K562 (cell line): ENCODE measurements around the gene BAD. TPM values are rescaled to one million over a fixed set of nuclear protein-coding genes. Genes with fewer than 3 reads are reported as not detected.

Experiments used
- ATAC-seq: fragments of 200-7000 bp; cut with Tn5 transposase; 3 replicates; pipeline ENCODE4 v1.9.1; 2020; ENCODE audit warnings: moderate library complexity
- BruUV-seq: library from RNA; stranded (reverse); fragments of 400-500 nt; replicated peaks from 2 replicates; lab custom pipeline; 2021; lab: Mats Ljungman, UMichigan
- CTCF ChIA-PET: fragments of 300-600 bp; formaldehyde crosslinking; extraction: SDS; loops from one replicate; lab custom pipeline; 2021; ENCODE audit warnings: low intra/inter-chr PET ratio; lab: Yijun Ruan, JAX
- POLR2A ChIA-PET: fragments of 300-600, 350-650 bp; sonication (Branson Sonifier 250); formaldehyde crosslinking; extraction: SDS; loops from one replicate; lab custom pipeline; 2021; ENCODE audit warnings: antibody characterized with exemption, inconsistent platforms; lab: Yijun Ruan, JAX
- DNase-seq, 4 experiments: peaks; one replicate each; pipeline versions ENCODE4 v3.0.0 to v3.0.0-alpha.2; 2011 to 2018; ENCODE audit warnings: low spot score in 3 of 4, mixed read lengths in 3 of 4; ENCODE audit errors: extremely low read depth in 1 of 4
- FAIRE-seq: peaks from 2 replicates; lab custom pipeline; 2011; peaks lifted over from hg19 to GRCh38; lab: Jason Lieb, UNC
- H2AFZ ChIP-seq: 2 replicates; pipeline ENCODE4 v1.6.0; 2011; ENCODE audit warnings: low read depth, low read length, control low read depth, inconsistent platforms
- H3K27ac ChIP-seq: fragments of 200-600 bp; 3 replicates; pipeline ENCODE4 v1.8.0; 2011; ENCODE audit warnings: low read depth, mild to moderate bottlenecking, control low read depth, inconsistent platforms, low read length, moderate library complexity, mixed read lengths; ENCODE audit errors: extremely low read depth
- H3K27me3 ChIP-seq, 2 experiments: fragments of 300-600 bp in 1 of 2; 2 replicates in 1 of 2; 3 replicates in 1 of 2; pipeline versions ENCODE4 v1.6.0 to v1.8.0; 2011; ENCODE audit warnings: inconsistent platforms in 2 of 2, low read length in 2 of 2, mild to moderate bottlenecking in 1 of 2, mixed read lengths in 1 of 2, moderate library complexity in 1 of 2; ENCODE audit not compliant: control insufficient read depth in 2 of 2, insufficient read depth in 2 of 2
- H3K36me3 ChIP-seq: fragments of 300-600 bp; 3 replicates; pipeline ENCODE4 v1.8.0; 2011; ENCODE audit warnings: mild to moderate bottlenecking, low read length, inconsistent platforms; ENCODE audit not compliant: control insufficient read depth, insufficient read depth
- H3K4me1 ChIP-seq, 2 experiments: fragments of 200-600 bp in 1 of 2; replicated peaks in 1 of 2; 2 replicates in 1 of 2; 3 replicates in 1 of 2; pipeline versions ENCODE4 v1.5.1 to v1.8.0; 2011; ENCODE audit warnings: inconsistent platforms in 2 of 2, low read length in 2 of 2, mild to moderate bottlenecking in 1 of 2, mixed read lengths in 1 of 2, moderate library complexity in 1 of 2; ENCODE audit not compliant: control insufficient read depth in 2 of 2, insufficient read depth in 2 of 2
- H3K4me2 ChIP-seq: 2 replicates; pipeline ENCODE4 v1.6.1; 2011; ENCODE audit warnings: low read length, control low read depth, inconsistent platforms, mixed read lengths; ENCODE audit not compliant: insufficient read depth
- H3K4me3 ChIP-seq: fragments of 200-600 bp; sonication (generic), shearing (Covaris generic); 2 replicates; pipeline ENCODE4 v1.5.1; 2016; ENCODE audit warnings: control low read depth, inconsistent platforms
- H3K79me2 ChIP-seq: fragments of 200-600 bp; 3 replicates; pipeline ENCODE4 v1.8.0; 2011; ENCODE audit warnings: low read length, inconsistent platforms; ENCODE audit not compliant: control insufficient read depth, insufficient read depth
- H3K9ac ChIP-seq, 2 experiments: 2 replicates each; pipeline versions ENCODE4 v1.6.0 to v1.6.1; 2011; ENCODE audit warnings: low read depth in 2 of 2, low read length in 2 of 2, control low read depth in 1 of 2, inconsistent platforms in 1 of 2, mild to moderate bottlenecking in 1 of 2, mixed read lengths in 1 of 2; ENCODE audit not compliant: insufficient read depth in 1 of 2
- H3K9me1 ChIP-seq: one replicate; pipeline ENCODE4 v1.6.0; 2011; ENCODE audit warnings: inconsistent platforms, mild to moderate bottlenecking, low read length, moderate library complexity; ENCODE audit not compliant: control insufficient read depth, insufficient read depth
- H3K9me3 ChIP-seq: replicated peaks from 2 replicates; pipeline ENCODE4 v1.5.1; 2011; ENCODE audit warnings: low read depth, low read length, inconsistent platforms; ENCODE audit not compliant: control insufficient read depth, insufficient read depth
- H4K20me1 ChIP-seq: replicated peaks from 2 replicates; pipeline ENCODE4 v1.6.1; 2011; ENCODE audit warnings: low read length, inconsistent platforms, mixed read lengths; ENCODE audit not compliant: control insufficient read depth, insufficient read depth
- ARID3B ChIP-seq: fragments of 250-450 bp; sonication (Bioruptor Pico); IDR thresholded peaks from 2 replicates; pipeline ENCODE4 v1.4.0; 2020; ENCODE audit warnings: borderline replicate concordance
- ELF1 ChIP-seq: fragments of 200-800 bp; sonication (Bioruptor generic); IDR thresholded peaks from 2 replicates; pipeline ENCODE4 v1.6.1; 2016; ENCODE audit warnings: missing genetic modification characterization, missing compliant biosample characterization
- HDAC3 ChIP-seq: fragments of 450-650 bp; IDR thresholded peaks from 2 replicates; pipeline ENCODE4 v1.6.1; 2018; ENCODE audit warnings: borderline replicate concordance, mild to moderate bottlenecking, moderate library complexity; ENCODE audit not compliant: partially characterized antibody
- HLTF ChIP-seq: fragments of 450-650 bp; IDR thresholded peaks from 2 replicates; pipeline ENCODE4 v1.6.1; 2016
- HNRNPL ChIP-seq: fragments of 200-400 bp; formaldehyde crosslinking; IDR thresholded peaks from 2 replicates; pipeline ENCODE4 v1.6.1; 2017; ENCODE audit warnings: low read depth, mild to moderate bottlenecking, low read length
- KLF10 ChIP-seq: fragments of 250-450 bp; sonication (Bioruptor Pico); IDR thresholded peaks from 2 replicates; pipeline ENCODE4 v1.6.1; 2021; ENCODE audit warnings: matching md5 sums
- MIER1 ChIP-seq: fragments of 450-650 bp; IDR thresholded peaks from 2 replicates; pipeline ENCODE4 v1.6.1; 2016; ENCODE audit warnings: antibody characterized with exemption, mild to moderate bottlenecking, low read depth
- PHF20 ChIP-seq: fragments of 450-650 bp; IDR thresholded peaks from 2 replicates; pipeline ENCODE4 v1.6.1; 2018; ENCODE audit not compliant: partially characterized antibody
- RBM22 ChIP-seq: fragments of 200-400 bp; formaldehyde crosslinking; IDR thresholded peaks from 2 replicates; pipeline ENCODE4 v1.6.1; 2018; ENCODE audit warnings: low read length, low read depth; ENCODE audit not compliant: poor library complexity, severe bottlenecking
- STAT5B ChIP-seq: fragments of 250-450 bp; sonication (Bioruptor Pico); IDR thresholded peaks from 2 replicates; pipeline ENCODE4 v1.8.0; 2021; ENCODE audit warnings: mild to moderate bottlenecking, inconsistent platforms
- ZBTB17 ChIP-seq: fragments of 450-650 bp; formaldehyde crosslinking; IDR thresholded peaks from 2 replicates; pipeline ENCODE4 v1.4.0; 2020; ENCODE audit warnings: mild to moderate bottlenecking
- ZBTB26 ChIP-seq: fragments of 450-650 bp; formaldehyde crosslinking; IDR thresholded peaks from 2 replicates; pipeline ENCODE4 v1.4.0; 2022; ENCODE audit warnings: missing genetic modification characterization
- ZBTB33 ChIP-seq: sonication (generic); formaldehyde crosslinking; IDR thresholded peaks from 2 replicates; pipeline ENCODE4 v1.8.1; 2023; ENCODE audit warnings: mild to moderate bottlenecking, missing genetic modification reagents
- ZNF23 ChIP-seq: fragments of 250-450 bp; sonication (Bioruptor Pico); IDR thresholded peaks from 2 replicates; pipeline ENCODE4 v1.4.0; 2020; ENCODE audit warnings: mild to moderate bottlenecking
- WGBS: fragments of 100-300 bp; shearing (Covaris generic); methylation state at CpG from one replicate; pipeline ENCODE4 v1.1.6; 2016; ENCODE audit warnings: low coverage, mixed read lengths; ENCODE audit not compliant: insufficient coverage; ENCODE audit errors: missing lambda C conversion rate; 5-methylcytosine and 5-hydroxymethylcytosine counted together
- in situ Hi-C: fragments of 300-500 bp; cut with MboI; formaldehyde crosslinking; loops from 4 replicates; pipeline ENCODE4 v1.15.0; 2018; ENCODE audit warnings: inconsistent platforms, mixed read lengths
- intact Hi-C: fragments of 100-400 bp; cut with micrococcal nuclease; formaldehyde crosslinking; loops from 2 replicates; pipeline ENCODE4 v1.14.2; 2022
- polyA plus RNA-seq, 8 experiments: library from polyadenylated mRNA; depleted of rRNA in 4 of 8; stranded (reverse) in 5 of 8; unstranded in 3 of 8; fragments of >200 nt; fragmentation: Nextera tagmentation in 2 of 8; fragmentation: Illumina TruSeq in 1 of 8; extraction: Ambion mirVana in 2 of 8; extraction: Trizol in 1 of 8; gene quantifications; 2 replicates each; pipeline versions ENCODE4 v1.2.1 to v1.2.3, GENCODE V29; 2011 to 2014; ENCODE audit warnings: inconsistent platforms in 1 of 8, missing spikeins in 1 of 8
- total RNA-seq, 7 experiments: library from RNA; depleted of rRNA in 6 of 7; stranded (reverse); fragments of >200 nt in 6 of 7; fragmentation: Illumina TruSeq in 2 of 7; extraction: Trizol in 2 of 7; gene quantifications; 2 replicates each; pipeline versions ENCODE4 v1.2.1 to v1.2.3, GENCODE V29; 2011 to 2021; ENCODE audit warnings: low replicate concordance in 1 of 7

BAD gene
- total and polyA plus RNA-seq, 9 of the 15 experiments (the other 6 are each of a cell fraction or from before 2014, with no cell fraction given): 0.61 to 45.6 (median 11.8) TPM

GRCh38 chr11:64298966-64299846, 14.7 kb upstream of the BAD start:
- Histone ChIP-seq H3K9me3 (no peaks in the 10 kb centered on the region), H3K27me3 (peaks cover 34 to 36% of the 10 kb centered on the region in 2 experiments), H3K36me3 (no peaks in the 10 kb centered on the region), H3K4me3 (no peak overlapping the region), H3K4me1 (peaks cover 15 to 48% of the 10 kb centered on the region in 2 experiments), H2AFZ (no peak overlapping the region), H4K20me1 (no peaks in the 10 kb centered on the region; the same call in 1 of the 2 replicates), H3K27ac (no peak overlapping the region), H3K4me2 (no peak overlapping the region), H3K9ac (no peak overlapping the region), H3K9me1 (no peaks in the 10 kb centered on the region), H3K79me2 (no peaks in the 10 kb centered on the region)
- POLR2A ChIA-PET: interaction anchor here (0.7 kb wide), 1 partner anchor 103 kb away, joined by 3 read pairs; no protein-coding TSS in a partner anchor
- CTCF ChIA-PET: no interaction called here
- in situ Hi-C loops: no loop called here
- no peak for FAIRE-seq
- intact Hi-C loops: no loop called here
- BruUV-seq: no TSS peak
- DNase-seq: no peak
- ATAC-seq: no peak
- WGBS: 56% methylated on average over 21 of the region's 60 CpGs
- TF ChIP-seq ARID3B (CRISPR knock-in tag) (no peak), HLTF (no peak), ELF1 (no peak), ZBTB26 (CRISPR knock-in tag) (no peak), HNRNPL (no peak), ZBTB33 (CRISPR knock-in tag) (no peak), HDAC3 (no peak), KLF10 (CRISPR knock-in tag) (no peak), ZBTB17 (CRISPR knock-in tag) (no peak), STAT5B (CRISPR knock-in tag) (no peak), ZNF23 (no peak), RBM22 (no peak), PHF20 (no peak), MIER1 (no peak)
